IPS-18a (cell line): ENCODE data around the gene TXK.

ENCODE experiments used
- H3K27ac ChIP-seq: one replicate; pipeline ENCODE4 v1.5.1; 2013; ENCODE audit warnings: low read length
- H3K27me3 ChIP-seq: one replicate; pipeline ENCODE4 v1.6.1; 2013; ENCODE audit warnings: mild to moderate bottlenecking, low read length; ENCODE audit not compliant: control insufficient read depth, insufficient read depth
- H3K36me3 ChIP-seq: one replicate; pipeline ENCODE4 v1.6.1; 2013; ENCODE audit warnings: low read depth, low read length; ENCODE audit not compliant: control insufficient read depth
- H3K4me1 ChIP-seq: one replicate; pipeline ENCODE4 v1.6.1; 2013; ENCODE audit warnings: low read depth, low read length; ENCODE audit not compliant: control insufficient read depth
- H3K4me3 ChIP-seq: one replicate; pipeline ENCODE4 v1.5.1; 2013; ENCODE audit warnings: low read length
- H3K9ac ChIP-seq: one replicate; pipeline ENCODE4 v1.6.1; 2013; ENCODE audit warnings: mild to moderate bottlenecking, low read length, moderate library complexity
- H3K9me3 ChIP-seq: one replicate; pipeline ENCODE4 v1.6.1; 2013; ENCODE audit warnings: low read depth, low read length; ENCODE audit not compliant: control insufficient read depth

The TXK gene

DNA sequence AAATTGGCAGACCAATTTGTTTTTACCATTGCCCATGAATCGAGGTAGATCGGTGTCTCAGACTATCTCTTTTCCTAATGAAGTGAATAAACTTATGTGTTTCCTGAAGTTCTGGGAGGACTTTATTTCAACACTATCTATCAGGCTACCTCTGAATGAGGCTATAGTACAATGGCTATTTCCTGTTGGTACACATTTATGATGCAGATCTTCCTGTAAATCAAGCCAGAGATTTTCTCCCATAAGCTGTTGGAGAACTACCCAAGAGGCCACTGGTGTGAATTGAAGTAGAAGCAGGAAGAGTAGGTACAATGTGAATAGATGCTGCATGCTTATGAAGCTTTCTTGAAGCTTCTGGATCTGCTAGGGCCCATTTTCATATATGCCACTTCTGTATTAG lies 16.0 kb downstream of the TXK start:
- Histone ChIP-seq H3K4me3 (no peak overlapping the region), H3K27me3 (no peaks in the 10 kb centered on the region), H3K4me1 (peaks cover 8% of the 10 kb centered on the region), H3K9me3 (no peaks in the 10 kb centered on the region), H3K36me3 (no peaks in the 10 kb centered on the region), H3K27ac (no peak overlapping the region), H3K9ac (no peak overlapping the region)

DNA sequence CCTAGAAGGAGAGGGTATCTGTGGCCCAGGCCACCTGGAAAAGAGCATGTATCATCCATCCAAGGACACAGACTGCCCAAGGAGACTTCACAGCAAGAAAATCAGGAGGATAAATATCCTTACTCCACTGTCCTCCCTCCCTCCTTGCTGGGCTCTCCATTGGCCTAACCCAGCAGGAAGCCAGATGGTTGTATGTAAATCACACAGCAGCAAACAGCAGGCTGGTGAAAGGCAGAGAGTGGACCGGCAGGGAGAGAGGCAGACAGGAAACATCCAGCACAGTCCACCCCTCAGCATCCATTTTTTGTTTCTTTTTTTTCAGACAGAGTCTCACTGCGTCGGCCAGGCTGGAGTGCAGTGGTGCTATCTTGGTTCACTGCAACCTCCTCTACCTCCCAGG lies 17.5 kb downstream of the TXK start:
- no peak overlapping the region for H3K27ac ChIP-seq
- H3K4me1 ChIP-seq = peaks cover 14% of the 10 kb centered on the region
- no peaks in the 10 kb centered on the region for H3K36me3 ChIP-seq
- H3K4me3 ChIP-seq = no peak overlapping the region
- no peaks in the 10 kb centered on the region for H3K27me3 ChIP-seq
- H3K9ac ChIP-seq = no peak overlapping the region
- H3K9me3 ChIP-seq = no peaks in the 10 kb centered on the region

DNA sequence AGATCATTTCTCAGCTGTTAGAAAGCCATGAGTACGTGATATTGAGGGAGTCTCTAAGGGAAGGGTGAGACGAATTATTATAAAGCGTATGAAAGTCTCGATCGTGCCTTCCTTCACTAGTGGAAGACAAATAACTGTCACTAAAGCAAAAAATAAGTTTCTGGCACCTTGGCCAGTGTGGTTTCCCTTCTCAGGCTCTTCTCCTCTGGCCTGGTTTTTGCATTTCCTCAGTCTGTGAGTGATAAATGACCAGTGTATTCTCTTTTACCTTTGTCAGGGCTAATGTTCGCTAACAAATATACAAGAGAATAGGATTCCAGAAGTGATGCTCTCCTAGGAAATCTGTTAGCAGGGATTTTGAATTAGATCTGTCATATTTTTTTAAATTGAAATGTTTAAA lies 19.6 kb downstream of the TXK start:
- H3K27me3 ChIP-seq = no peaks in the 10 kb centered on the region
- no peaks in the 10 kb centered on the region for H3K9me3 ChIP-seq
- no peak overlapping the region for H3K4me3 ChIP-seq
- H3K36me3 ChIP-seq = no peaks in the 10 kb centered on the region
- H3K4me1 ChIP-seq = peaks cover 22% of the 10 kb centered on the region
- H3K9ac ChIP-seq = no peak overlapping the region
- no peak overlapping the region for H3K27ac ChIP-seq

DNA sequence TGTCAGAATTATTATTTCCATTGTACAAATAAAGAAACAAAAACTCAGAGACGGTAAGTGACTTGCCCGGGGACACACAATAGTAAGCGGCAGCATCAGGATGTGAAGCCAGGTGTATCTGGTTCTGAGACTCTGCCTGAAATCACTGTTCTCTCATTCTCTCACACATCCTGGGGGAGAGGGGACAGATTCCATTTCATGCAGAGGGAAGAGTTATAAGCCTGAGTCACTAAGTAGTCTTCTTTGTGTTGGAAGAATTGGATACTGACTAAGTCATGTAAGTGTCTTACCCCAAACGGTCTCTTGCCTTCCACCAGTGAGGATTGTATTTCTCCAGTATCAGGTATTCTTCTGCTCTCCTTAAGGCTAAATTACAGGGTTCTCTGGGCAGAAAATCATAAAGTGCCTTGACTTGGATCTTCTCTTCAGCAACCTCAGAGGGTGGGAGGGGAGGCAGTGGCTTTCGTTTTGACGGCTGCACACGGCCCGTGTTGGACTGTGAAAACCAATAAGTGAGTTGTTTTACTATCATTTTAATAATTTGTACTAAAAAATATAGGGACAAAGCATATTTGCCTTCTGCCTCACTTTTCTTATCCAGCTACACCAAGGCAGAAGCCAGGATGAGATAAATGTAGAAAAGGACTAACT lies 21.9 kb downstream of the TXK start:
- Histone ChIP-seq H3K27ac (no peak overlapping the region), H3K9ac (no peak overlapping the region), H3K4me1 (peaks cover 22% of the 10 kb centered on the region), H3K27me3 (no peaks in the 10 kb centered on the region), H3K4me3 (no peak overlapping the region), H3K9me3 (no peaks in the 10 kb centered on the region), H3K36me3 (no peaks in the 10 kb centered on the region)

DNA sequence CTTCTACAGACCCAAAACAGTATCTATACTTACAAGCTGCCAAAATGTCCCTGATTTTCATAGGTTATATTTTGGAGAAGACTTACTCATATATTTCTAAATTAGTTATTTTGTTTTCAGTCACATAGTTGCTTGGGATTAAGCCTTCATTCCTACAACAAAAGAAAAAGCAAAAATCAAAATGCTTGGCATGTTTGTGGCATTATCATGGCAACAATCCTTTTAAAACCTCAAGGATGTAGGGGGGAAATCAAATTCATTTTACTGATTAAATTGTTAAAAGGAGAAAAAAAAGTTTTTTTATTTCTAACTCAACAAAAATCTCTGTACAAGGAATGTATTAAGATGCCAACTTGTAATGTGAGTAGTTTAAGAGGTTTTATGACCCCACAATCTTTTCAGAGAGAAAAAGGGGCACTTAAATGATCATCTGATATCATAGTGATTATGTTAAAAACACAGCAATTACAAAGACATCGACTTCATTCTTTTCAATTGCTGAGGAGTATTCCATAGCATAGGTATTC lies 23.5 kb downstream of the TXK start:
- Histone ChIP-seq H3K4me1 (peaks cover 17% of the 10 kb centered on the region), H3K36me3 (no peaks in the 10 kb centered on the region), H3K9me3 (no peaks in the 10 kb centered on the region), H3K9ac (no peak overlapping the region), H3K27ac (no peak overlapping the region), H3K27me3 (no peaks in the 10 kb centered on the region), H3K4me3 (no peak overlapping the region)

DNA sequence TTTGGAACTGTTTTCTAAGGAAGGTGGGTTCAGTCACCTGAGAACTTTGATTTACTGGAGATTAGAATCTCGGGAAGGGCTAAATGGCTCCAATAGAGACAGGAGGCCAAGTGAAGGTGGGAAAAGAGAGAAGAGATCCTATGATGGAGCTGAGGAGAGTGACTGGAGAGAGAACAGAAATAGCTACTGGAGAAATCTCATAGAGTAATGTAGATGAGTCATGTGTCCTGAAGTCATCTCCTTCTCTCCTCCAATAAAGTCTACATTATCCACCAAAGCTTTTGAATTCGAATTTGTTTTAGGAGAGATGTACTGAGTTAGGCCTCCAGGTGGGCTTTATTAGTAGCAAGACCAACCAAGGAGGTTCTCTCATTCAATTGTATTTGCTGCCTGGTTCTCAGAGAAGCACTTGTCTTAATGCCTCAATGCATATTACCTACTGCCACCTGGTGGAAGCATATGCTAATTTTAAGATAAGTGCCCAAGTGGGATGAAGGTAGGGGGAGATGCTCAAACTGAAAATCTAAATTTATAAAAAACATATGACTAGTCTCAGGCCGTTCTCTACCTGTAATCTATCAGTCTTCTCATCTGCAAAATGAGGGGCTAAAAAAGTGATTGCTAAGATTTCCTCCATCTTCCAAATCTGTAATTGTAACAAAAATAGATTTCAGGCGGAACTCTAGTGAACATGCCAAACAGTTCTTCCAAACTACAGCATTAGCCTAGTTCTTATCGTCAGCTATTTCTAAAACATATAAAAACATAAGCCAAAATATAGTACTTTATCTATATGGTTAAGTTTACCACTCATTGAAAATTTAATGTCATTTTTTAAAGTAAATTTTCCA lies 24.4 kb downstream of the TXK start:
- Histone ChIP-seq H3K27me3 (no peaks in the 10 kb centered on the region), H3K9ac (no peak overlapping the region), H3K4me1 (peaks cover 17% of the 10 kb centered on the region), H3K27ac (no peak overlapping the region), H3K36me3 (no peaks in the 10 kb centered on the region), H3K9me3 (no peaks in the 10 kb centered on the region), H3K4me3 (no peak overlapping the region)

DNA sequence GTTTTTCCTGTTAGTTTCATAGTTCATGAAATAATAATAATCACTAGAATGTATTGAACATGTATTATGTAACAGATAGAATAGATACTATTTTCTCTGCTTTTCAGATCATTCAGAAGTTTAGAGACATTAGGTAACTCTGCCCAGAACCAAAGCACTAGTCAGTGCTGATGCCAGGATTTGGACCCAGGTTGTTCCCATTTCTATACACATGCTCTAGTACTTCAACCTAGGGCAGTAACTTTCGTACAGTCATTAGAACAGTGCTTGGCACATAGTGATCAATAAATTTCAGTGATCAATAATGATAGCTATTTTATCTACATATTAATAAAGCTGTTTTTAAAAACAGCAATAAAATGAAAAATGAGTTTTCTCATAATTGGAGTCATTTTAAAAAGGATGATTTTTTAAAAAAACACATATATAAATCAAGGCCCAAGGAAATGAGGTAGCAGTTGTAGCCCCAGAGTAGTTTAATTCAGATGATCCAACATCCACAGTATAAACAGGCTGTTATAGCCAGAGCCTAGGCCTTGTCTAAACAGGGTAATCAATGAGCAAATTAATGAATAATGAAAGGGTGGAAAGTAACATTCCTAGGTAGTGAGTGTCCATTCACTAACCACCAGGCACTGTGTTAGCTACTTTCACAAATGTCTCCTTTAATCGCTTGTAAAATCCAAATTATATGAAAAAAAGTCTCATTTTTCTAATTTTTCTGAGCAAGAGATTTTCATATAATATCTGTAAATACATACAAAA lies 25.6 kb downstream of the TXK start:
- no peak overlapping the region for H3K9ac ChIP-seq
- no peak overlapping the region for H3K4me3 ChIP-seq
- H3K27me3 ChIP-seq = no peaks in the 10 kb centered on the region
- H3K4me1 ChIP-seq = peaks cover 14% of the 10 kb centered on the region
- H3K36me3 ChIP-seq = no peaks in the 10 kb centered on the region
- no peaks in the 10 kb centered on the region for H3K9me3 ChIP-seq
- no peak overlapping the region for H3K27ac ChIP-seq

DNA sequence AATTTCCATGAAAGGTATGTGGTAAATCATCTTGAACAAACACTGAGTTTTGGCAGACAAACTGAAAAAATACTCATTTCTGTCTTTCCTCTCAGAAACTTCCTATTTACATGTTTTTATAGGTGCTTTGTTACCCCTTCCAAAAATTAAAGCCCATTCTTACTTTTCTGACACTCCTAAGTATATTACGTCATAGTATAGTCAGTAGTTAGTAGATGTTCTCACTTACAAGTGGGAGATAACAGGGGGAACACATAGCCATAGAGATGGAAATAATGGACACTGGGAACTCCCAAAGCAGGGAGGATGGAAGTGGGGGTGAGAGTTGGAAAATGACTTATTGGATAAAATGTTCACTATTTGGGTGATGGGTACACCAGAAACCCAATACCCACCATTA lies 28.8 kb downstream of the TXK start:
- Histone ChIP-seq H3K9ac (no peak overlapping the region), H3K4me1 (peaks cover 5% of the 10 kb centered on the region), H3K27me3 (no peaks in the 10 kb centered on the region), H3K9me3 (no peaks in the 10 kb centered on the region), H3K4me3 (no peak overlapping the region), H3K27ac (no peak overlapping the region), H3K36me3 (no peaks in the 10 kb centered on the region)

DNA sequence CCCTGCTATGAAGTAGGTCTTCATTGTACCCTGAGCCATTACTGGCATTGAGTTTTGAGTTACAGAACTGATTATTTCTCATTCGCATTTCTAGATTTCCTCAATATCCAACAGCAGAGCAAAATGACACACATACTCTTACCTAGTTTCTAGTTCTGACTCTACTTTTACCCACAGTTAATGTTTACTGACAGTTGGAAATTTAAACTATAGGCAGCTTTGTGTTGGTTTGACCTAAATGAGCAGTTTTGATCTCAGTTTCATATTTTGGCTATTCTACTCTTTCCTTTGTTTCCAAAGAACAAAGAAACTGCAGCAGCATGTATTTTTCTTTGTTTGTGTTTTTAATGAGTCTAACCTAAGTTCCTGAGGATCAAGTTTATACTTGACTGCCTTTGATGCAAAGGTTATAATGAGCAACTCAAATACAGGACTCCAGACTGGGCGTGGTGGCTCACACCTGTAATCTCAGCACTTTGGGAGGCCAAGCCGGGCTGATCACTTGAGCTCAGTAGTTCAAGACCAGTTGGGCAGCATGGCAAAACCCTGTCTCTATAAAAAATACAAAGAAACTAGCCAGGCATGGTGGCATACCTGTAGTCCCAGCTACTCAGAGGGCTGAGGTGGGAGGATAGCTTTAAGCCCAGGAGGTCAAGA lies 30.4 kb downstream of the TXK start:
- Histone ChIP-seq H3K9ac (no peak overlapping the region), H3K4me1 (no peaks in the 10 kb centered on the region), H3K4me3 (no peak overlapping the region), H3K27me3 (no peaks in the 10 kb centered on the region), H3K9me3 (no peaks in the 10 kb centered on the region), H3K36me3 (no peaks in the 10 kb centered on the region), H3K27ac (no peak overlapping the region)

DNA sequence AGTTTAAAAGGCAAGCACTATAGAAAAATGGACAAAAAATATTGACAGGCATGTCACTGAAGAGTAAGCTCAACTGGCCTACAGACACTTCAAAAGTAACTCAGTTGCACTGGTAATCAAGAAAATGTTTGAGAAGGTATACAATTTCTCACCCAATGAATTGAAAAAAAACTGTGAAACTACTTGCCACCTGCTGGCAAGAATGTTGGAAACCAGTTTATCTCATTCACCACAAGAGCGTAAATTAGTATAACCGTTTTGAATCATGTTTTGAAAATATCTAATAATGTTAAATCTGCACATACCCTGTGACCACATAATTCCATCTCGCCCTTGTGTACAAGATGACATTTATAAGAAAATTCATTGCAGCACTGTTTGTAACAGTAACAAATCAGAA lies 31.7 kb downstream of the TXK start:
- no peak overlapping the region for H3K27ac ChIP-seq
- H3K9me3 ChIP-seq = no peaks in the 10 kb centered on the region
- H3K9ac ChIP-seq = no peak overlapping the region
- no peaks in the 10 kb centered on the region for H3K4me1 ChIP-seq
- H3K4me3 ChIP-seq = no peak overlapping the region
- H3K36me3 ChIP-seq = no peaks in the 10 kb centered on the region
- H3K27me3 ChIP-seq = no peaks in the 10 kb centered on the region

DNA sequence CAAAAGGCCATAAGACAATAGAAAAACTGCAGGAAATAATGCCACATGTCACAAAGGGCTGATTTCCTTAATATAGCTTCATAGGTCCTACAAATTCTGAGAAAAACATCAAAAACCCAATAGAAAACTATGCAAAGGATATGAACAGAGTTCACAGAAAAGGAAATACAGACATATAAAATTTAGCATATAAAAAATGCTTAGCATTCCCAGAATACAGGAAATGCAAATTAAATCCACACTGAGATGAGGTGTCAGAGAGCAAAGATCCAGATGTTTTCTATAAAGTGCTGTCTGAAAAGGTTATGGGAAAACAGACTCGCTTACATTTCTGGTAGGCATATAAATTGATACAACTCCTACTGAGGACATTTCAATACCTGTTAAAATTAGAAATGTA lies 33.8 kb downstream of the TXK start:
- H3K4me1 ChIP-seq = no peaks in the 10 kb centered on the region
- H3K4me3 ChIP-seq = no peak overlapping the region

More for the DNA sequence above, 33.8 kb downstream of the TXK start:
- no peak overlapping the region for H3K27ac ChIP-seq
- no peak overlapping the region for H3K9ac ChIP-seq
- no peaks in the 10 kb centered on the region for H3K27me3 ChIP-seq
- no peaks in the 10 kb centered on the region for H3K36me3 ChIP-seq
- H3K9me3 ChIP-seq = no peaks in the 10 kb centered on the region
